Right renal cortex interstitium (tissue), 3 donors: ENCODE measurements around the gene AKAP1. TPM values are rescaled to one million over a fixed set of nuclear protein-coding genes. Genes with fewer than 3 reads are reported as not detected.

Experiments used
- DNase-seq, 3 donors: peaks; one replicate each; pipeline ENCODE4 v3.0.0-alpha.2; 2013; ENCODE audit warnings: low read depth in 3 of 3, low spot score in 2 of 3
- polyA plus RNA-seq, 3 donors: library from polyadenylated mRNA; unstranded; fragments of 120-200 nt; gene quantifications; one replicate each; pipeline ENCODE4 v1.2.1, GENCODE V29; 2013; ENCODE audit not compliant: insufficient read length in 3 of 3

The AKAP1 gene
- polyA plus RNA-seq, 3 donors: 37.4 to 38.9 (median 38.4) TPM

GRCh38 chr17:57154921-57155320 is 69.9 kb downstream of the AKAP1 start:
- DNase-seq: no peak

- DNase-seq: no peak
Measured at GRCh38 chr17:57158325-57158724, 73.3 kb downstream of the AKAP1 start.

DNA sequence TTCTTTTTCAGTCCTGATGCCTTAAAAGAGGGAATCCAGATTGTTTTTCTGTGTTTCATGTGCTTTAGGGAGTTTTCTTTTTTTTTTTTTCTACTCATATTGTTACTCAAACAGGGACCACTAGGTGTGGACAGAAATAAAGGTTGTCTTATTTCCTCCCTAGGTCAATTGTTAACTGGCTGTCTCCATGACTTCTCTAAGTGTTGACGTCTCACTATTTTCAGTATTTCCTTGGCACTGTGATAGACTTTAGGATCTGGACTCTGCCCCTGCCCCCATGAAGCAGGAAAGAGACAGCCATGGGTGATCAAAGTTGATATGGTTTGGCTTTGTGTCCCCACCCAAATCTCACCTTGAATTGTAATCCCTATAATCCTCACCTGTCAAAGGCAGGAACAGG is 73.7 kb downstream of the AKAP1 start:
- DNase-seq: no peak

GRCh38 chr17:57160624-57161023 is 75.6 kb downstream of the AKAP1 start:
- no peak for DNase-seq

- DNase-seq: no peak
Measured at GRCh38 chr17:57164814-57165213, 79.8 kb downstream of the AKAP1 start.

DNA sequence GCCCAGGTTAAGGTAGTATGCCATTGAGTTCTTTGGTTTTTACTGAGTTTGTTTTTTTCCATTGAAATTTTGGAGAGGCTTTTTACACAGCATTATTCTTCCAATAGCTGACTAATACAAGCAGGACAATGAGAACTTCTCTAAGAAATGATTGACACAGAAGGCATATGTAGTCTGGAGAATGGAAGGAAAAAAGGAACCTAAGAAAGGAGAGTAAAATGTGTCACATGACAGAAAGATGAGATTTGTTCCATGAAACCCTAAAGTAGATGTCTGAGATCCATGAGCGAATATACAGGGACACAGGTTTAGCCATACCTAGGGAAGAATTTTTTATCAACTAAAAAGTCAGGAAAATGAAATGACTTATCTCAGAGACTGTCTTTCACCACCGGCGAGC is 80.7 kb downstream of the AKAP1 start:
- DNase-seq: no peak

- DNase-seq: no peak
Measured at GRCh38 chr17:57166803-57167202, 81.8 kb downstream of the AKAP1 start.

DNA sequence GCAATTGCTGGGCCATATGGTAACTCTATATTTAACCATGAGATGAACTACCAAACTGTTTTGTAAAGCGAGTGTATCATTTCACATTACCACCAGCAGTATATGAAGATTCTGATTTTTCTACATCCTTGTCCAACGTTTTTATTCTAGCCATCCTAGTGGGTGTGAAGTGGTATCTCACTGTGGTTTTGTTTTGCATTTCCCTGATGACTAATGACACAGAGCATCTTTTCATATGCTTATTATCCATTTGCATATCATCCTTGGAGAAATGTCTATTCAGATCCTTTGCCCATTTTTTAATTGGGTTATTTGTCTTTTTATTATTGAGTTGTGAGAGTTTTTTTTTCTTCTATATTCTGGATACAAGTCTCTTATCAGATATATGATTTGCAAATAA is 83.6 kb downstream of the AKAP1 start:
- no peak for DNase-seq

DNA sequence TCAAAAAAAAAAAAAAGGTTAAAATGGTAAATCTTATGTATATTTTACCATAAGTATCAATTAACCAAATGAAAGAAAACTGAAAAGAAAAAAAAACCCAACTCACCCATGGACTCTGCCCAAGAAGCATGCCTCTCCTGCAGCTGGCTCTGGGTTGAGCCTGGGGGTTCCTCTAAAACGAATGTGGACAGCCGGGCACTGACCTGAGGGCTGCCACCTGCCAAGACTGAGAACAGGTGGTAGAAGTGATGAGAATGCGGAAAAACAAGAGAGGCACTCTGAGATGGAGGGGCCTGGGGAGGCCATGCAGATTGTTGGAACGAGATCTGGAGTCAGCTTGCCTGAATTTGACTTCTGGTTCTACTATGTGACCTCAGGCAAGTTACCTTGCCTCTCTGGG is 85.8 kb downstream of the AKAP1 start:
- no peak for DNase-seq

Other genes starting within 250 kb of the AKAP1 start
- 10 to 100 TPM; 30.5 to 34.1 (median 32.0) TPM for gene TRIM25, start 171.2 kb upstream of the AKAP1 start, polyA plus RNA-seq
- gene COIL, start 124.2 kb upstream of the AKAP1 start, polyA plus RNA-seq: 10 to 100 TPM; 33.3 to 36.4 (median 34.5) TPM
- gene SCPEP1, start 107.1 kb upstream of the AKAP1 start, polyA plus RNA-seq: 100 to 1,000 TPM in 1 of 3 donors, 10 to 100 TPM in 2; 88.1 to 124 (median 99.5) TPM
- 10 to 100 TPM; 82.8 to 94.6 (median 84.0) TPM for gene MSI2, start 171.3 kb downstream of the AKAP1 start, polyA plus RNA-seq